ENCODE data around the gene FKBP15. TPM values are rescaled to one million over a fixed set of nuclear protein-coding genes. Genes with fewer than 3 reads are reported as not detected.

The FKBP15 gene
- polyA plus RNA-seq, 1 donor (not counting 4 experiments of a cell fraction or from before 2014, with no cell fraction given) = 22.4 TPM

- TF ChIP-seq CTCF (optimal IDR thresholded peaks at IDR 0.05 in 1 of 3, IDR thresholded peaks at IDR 0.05 in 1 of 3, conservative IDR thresholded peaks at IDR 0.05 in 1 of 3; ENCODE audit: extremely low read depth in 1 of 3, insufficient read depth in 2 of 3, low read length in 3 of 3) (no peak), EZH2 (IDR thresholded peaks at IDR 0.05; ENCODE audit: low read length) (no peak)
- Histone ChIP-seq H2AFZ (ENCODE audit: control insufficient read depth, low read length) (no peak overlapping the region), H3K9me3 (ENCODE audit: control insufficient read depth, low read depth, low read length) (no peaks in the 10 kb centered on the region), H3K9me1 (ENCODE audit: control insufficient read depth, extremely low read depth, insufficient read depth, low read length) (no peaks in the 10 kb centered on the region), H3K27ac (ENCODE audit: control insufficient read depth, insufficient read depth, low read length) (no peak overlapping the region), H3K79me2 (ENCODE audit: control insufficient read depth, insufficient read depth, low read length) (no peaks in the 10 kb centered on the region), H3K27me3 (ENCODE audit: control insufficient read depth, extremely low read depth, insufficient read depth, low read length) (no peaks in the 10 kb centered on the region), H3K4me1 (ENCODE audit: control insufficient read depth, extremely low read depth, insufficient read depth, low read length) (no peaks in the 10 kb centered on the region), H3K9ac (ENCODE audit: control insufficient read depth, extremely low read depth, insufficient read depth, low read length) (no peak overlapping the region), H3K36me3 (ENCODE audit: control insufficient read depth in 2 of 2, extremely low read depth in 1 of 2, insufficient read depth in 2 of 2, low read length in 2 of 2) (peaks cover 7 to 11% of the 10 kb centered on the region in 2 experiments), H4K20me1 (ENCODE audit: control insufficient read depth, extremely low read depth, insufficient read depth, low read length) (no peaks in the 10 kb centered on the region), H3K4me2 (ENCODE audit: control insufficient read depth, extremely low read depth, insufficient read depth, low read depth, low read length) (no peak overlapping the region), H3K4me3 (ENCODE audit: control insufficient read depth in 2 of 3, extremely low read depth in 1 of 3, insufficient read depth in 2 of 3, low read depth in 1 of 3, low read length in 3 of 3) (no peak overlapping the region)
- DNase-seq (ENCODE audit: low read depth, low spot score) = no peak
- dilution Hi-C loops (cut with MboI; ENCODE audit: extremely low pct_ligation_motif_present, low sequenced_read_pairs) = no loop called here
- no peak for FAIRE-seq
Measured at GRCh38 chr9:113257863-113258262, 36.8 kb upstream of the FKBP15 start.

- H3K4me3 ChIP-seq (ENCODE audit: control insufficient read depth in 2 of 3, extremely low read depth in 1 of 3, insufficient read depth in 2 of 3, low read depth in 1 of 3, low read length in 3 of 3) = no peak overlapping the region
- H3K4me2 ChIP-seq (ENCODE audit: control insufficient read depth, extremely low read depth, insufficient read depth, low read depth, low read length) = no peak overlapping the region
- no peak overlapping the region for H2AFZ ChIP-seq (ENCODE audit: control insufficient read depth, low read length)
- H3K4me1 ChIP-seq (ENCODE audit: control insufficient read depth, extremely low read depth, insufficient read depth, low read length) = no peaks in the 10 kb centered on the region
- H3K27me3 ChIP-seq (ENCODE audit: control insufficient read depth, extremely low read depth, insufficient read depth, low read length) = no peaks in the 10 kb centered on the region
- H3K9ac ChIP-seq (ENCODE audit: control insufficient read depth, extremely low read depth, insufficient read depth, low read length) = no peak overlapping the region
- peaks cover 7 to 11% of the 10 kb centered on the region in 2 experiments for H3K36me3 ChIP-seq (ENCODE audit: control insufficient read depth in 2 of 2, extremely low read depth in 1 of 2, insufficient read depth in 2 of 2, low read length in 2 of 2)
- no peak for DNase-seq (ENCODE audit: low read depth, low spot score)
- H4K20me1 ChIP-seq (ENCODE audit: control insufficient read depth, extremely low read depth, insufficient read depth, low read length) = no peaks in the 10 kb centered on the region
- no peaks in the 10 kb centered on the region for H3K9me3 ChIP-seq (ENCODE audit: control insufficient read depth, low read depth, low read length)
- TF ChIP-seq CTCF (optimal IDR thresholded peaks at IDR 0.05 in 1 of 3, IDR thresholded peaks at IDR 0.05 in 1 of 3, conservative IDR thresholded peaks at IDR 0.05 in 1 of 3; ENCODE audit: extremely low read depth in 1 of 3, insufficient read depth in 2 of 3, low read length in 3 of 3) (no peak), EZH2 (IDR thresholded peaks at IDR 0.05; ENCODE audit: low read length) (no peak)
- H3K79me2 ChIP-seq (ENCODE audit: control insufficient read depth, insufficient read depth, low read length) = no peaks in the 10 kb centered on the region
- no peaks in the 10 kb centered on the region for H3K9me1 ChIP-seq (ENCODE audit: control insufficient read depth, extremely low read depth, insufficient read depth, low read length)
- dilution Hi-C loops (cut with MboI; ENCODE audit: extremely low pct_ligation_motif_present, low sequenced_read_pairs) = no loop called here
- no peak for FAIRE-seq
- H3K27ac ChIP-seq (ENCODE audit: control insufficient read depth, insufficient read depth, low read length) = no peak overlapping the region
Measured at GRCh38 chr9:113255438-113255837, 34.4 kb upstream of the FKBP15 start.
